Psoas muscle (tissue), 8 donors: ENCODE measurements around the gene RIN3. TPM values are rescaled to one million over a fixed set of nuclear protein-coding genes. Genes with fewer than 3 reads are reported as not detected.

ENCODE experiments used
- ATAC-seq, 4 donors: fragments of 200-7000 bp; cut with Tn5 transposase; one replicate each; pipeline ENCODE4 v1.9.1; 2020; ENCODE audit warnings: moderate library complexity in 3 of 4, mild to moderate bottlenecking in 2 of 4
- DNase-seq, 2 donors: peaks; one replicate each; pipeline ENCODE4 v3.0.0-alpha.2; 2020
- H3K27ac ChIP-seq: fragments of 200-600 bp; one replicate; pipeline ENCODE4 v1.8.0; 2022
- H3K27me3 ChIP-seq, 3 donors: fragments of 200-600 bp in 1 of 3; one replicate each; pipeline versions ENCODE4 v1.6.1 to v1.8.0; 2013 to 2022; ENCODE audit warnings: low read length in 2 of 3, mild to moderate bottlenecking in 2 of 3, moderate library complexity in 1 of 3; ENCODE audit not compliant: insufficient read depth in 3 of 3
- H3K36me3 ChIP-seq, 2 donors: fragments of 200-600 bp in 1 of 2; one replicate each; pipeline versions ENCODE4 v1.6.1 to v1.8.0; 2013 to 2022; ENCODE audit warnings: low read depth in 1 of 2, mild to moderate bottlenecking in 1 of 2, moderate library complexity in 1 of 2; ENCODE audit not compliant: insufficient read depth in 1 of 2
- H3K4me1 ChIP-seq: fragments of 200-600 bp; one replicate; pipeline ENCODE4 v1.8.0; 2022
- H3K4me3 ChIP-seq: fragments of 200-600 bp; one replicate; pipeline ENCODE4 v1.8.0; 2022; ENCODE audit warnings: mild to moderate bottlenecking
- H3K9me3 ChIP-seq: fragments of 200-600 bp; one replicate; pipeline ENCODE4 v1.8.0; 2022
- WGBS, 3 donors: extraction: QIAGEN DNeasy Blood & Tissue Kit; methylation state at CpG; one replicate each; pipeline versions ENCODE4 v1.1.6 to v1.1.7; 2013; 5-methylcytosine and 5-hydroxymethylcytosine counted together
- intact Hi-C, 2 donors: fragments of 100-400 bp; cut with DNase I; formaldehyde crosslinking; loops; one replicate each; pipeline versions ENCODE4 v1.11.0 to v1.14.2; 2022
- polyA plus RNA-seq, 3 donors: library from polyadenylated mRNA; stranded (reverse); fragments of 200-250 nt; gene quantifications; one replicate each; pipeline ENCODE4 v1.2.3, GENCODE V29; 2013
- total RNA-seq, 4 donors: library from RNA; stranded (reverse); fragmentation: NEBNext Ultra II Directional in 2 of 4; extraction: Animal tissue kit (Norgen Biotek cat#: 25700) in 2 of 4; gene quantifications; one replicate each; pipeline versions ENCODE4 v1.2.1 to v1.2.4, GENCODE V29; 2021 to 2023
- TF ChIP-seq, protein P1 (sequence below): fragments of 200-600 bp; IDR thresholded peaks from one replicate; pipeline ENCODE4 v1.8.0; 2022; ENCODE audit warnings: antibody characterized with exemption
- donor health status: healthy with polysubstance abuse.
- donor health status: DM: no; HTN: no; CAD: no; lungs with moderate emphysema.
- donor health status: Bipolar disorder and iron deficiency.
- donor health status: healthy.
- donor health status: DM: yes; HTN: yes; CAD: no.
- donor health status: DM: no; HTN: no; CAD: no.
- donor health status: DM: no; HTN: no; CAD: no.
- donor health status: DM: yes; HTN: yes; CAD: no.

Gene RIN3
- total and polyA plus RNA-seq, 7 donors = 1.2 to 8.7 (median 3.8) TPM

DNA sequence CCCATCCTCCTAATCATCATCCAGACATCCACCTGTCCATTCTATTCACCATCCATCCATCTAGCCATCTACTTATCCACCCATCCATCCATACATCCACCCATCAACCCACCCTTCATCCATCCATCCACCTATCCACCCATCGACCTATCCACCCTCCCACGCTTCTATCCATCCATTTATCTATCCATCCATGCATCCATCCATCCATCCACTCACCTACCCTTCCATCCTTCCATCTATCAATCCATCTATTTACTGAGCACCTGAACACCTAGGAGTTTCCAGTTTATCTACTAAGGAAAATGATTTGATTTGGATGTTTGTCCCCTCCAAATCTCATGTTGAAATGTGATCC lies 7.5 kb downstream of the RIN3 start:
- no peak overlapping the region for H3K27ac ChIP-seq
- no peaks in the 10 kb centered on the region for H3K9me3 ChIP-seq
- H3K4me3 ChIP-seq = no peak overlapping the region
- TF ChIP-seq, protein P1, sequence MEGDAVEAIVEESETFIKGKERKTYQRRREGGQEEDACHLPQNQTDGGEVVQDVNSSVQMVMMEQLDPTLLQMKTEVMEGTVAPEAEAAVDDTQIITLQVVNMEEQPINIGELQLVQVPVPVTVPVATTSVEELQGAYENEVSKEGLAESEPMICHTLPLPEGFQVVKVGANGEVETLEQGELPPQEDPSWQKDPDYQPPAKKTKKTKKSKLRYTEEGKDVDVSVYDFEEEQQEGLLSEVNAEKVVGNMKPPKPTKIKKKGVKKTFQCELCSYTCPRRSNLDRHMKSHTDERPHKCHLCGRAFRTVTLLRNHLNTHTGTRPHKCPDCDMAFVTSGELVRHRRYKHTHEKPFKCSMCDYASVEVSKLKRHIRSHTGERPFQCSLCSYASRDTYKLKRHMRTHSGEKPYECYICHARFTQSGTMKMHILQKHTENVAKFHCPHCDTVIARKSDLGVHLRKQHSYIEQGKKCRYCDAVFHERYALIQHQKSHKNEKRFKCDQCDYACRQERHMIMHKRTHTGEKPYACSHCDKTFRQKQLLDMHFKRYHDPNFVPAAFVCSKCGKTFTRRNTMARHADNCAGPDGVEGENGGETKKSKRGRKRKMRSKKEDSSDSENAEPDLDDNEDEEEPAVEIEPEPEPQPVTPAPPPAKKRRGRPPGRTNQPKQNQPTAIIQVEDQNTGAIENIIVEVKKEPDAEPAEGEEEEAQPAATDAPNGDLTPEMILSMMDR = no peak
- peaks cover 0 to 2% (median 0%) of the 10 kb centered on the region in 3 donors for H3K27me3 ChIP-seq
- 92 to 95% (median 92%) methylated on average over 2 of the region's 2 CpGs for WGBS, 3 donors
- H3K36me3 ChIP-seq = no peaks in the 10 kb centered on the region
- intact Hi-C loops = no loop called here
- no peak for DNase-seq
- ATAC-seq = no peak
- no peaks in the 10 kb centered on the region for H3K4me1 ChIP-seq

DNA sequence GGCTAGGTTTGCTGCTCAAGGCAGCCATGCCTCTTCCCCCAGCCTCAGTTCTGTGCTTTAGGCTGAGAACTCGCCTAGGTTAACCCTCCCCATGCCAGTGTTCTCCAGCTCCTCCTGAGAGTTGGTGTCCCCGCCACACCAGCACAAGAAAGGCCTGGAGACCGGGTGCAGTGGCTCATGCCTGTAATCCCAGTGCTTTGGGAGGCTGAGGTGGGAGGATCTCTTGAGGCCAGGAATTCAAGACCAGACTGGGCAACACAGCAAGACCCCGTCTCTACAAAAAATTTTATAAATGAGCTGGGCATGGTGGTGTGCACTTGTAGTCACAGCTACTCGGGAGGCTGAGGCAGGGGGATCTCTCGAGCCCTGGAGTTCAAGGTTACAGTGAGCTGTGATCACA lies 10.2 kb downstream of the RIN3 start:
- H3K36me3 ChIP-seq = no peaks in the 10 kb centered on the region
- intact Hi-C loops = no loop called here
- no peaks in the 10 kb centered on the region for H3K9me3 ChIP-seq
- DNase-seq = no peak
- WGBS, 3 donors = 89 to 93% (median 91%) methylated on average over 6 of the region's 6 CpGs
- H3K4me3 ChIP-seq = no peak overlapping the region
- no peaks in the 10 kb centered on the region for H3K4me1 ChIP-seq
- H3K27ac ChIP-seq = no peak overlapping the region
- no peak for ATAC-seq
- H3K27me3 ChIP-seq = peaks cover 0 to 2% (median 0%) of the 10 kb centered on the region in 3 donors
- TF ChIP-seq, protein P1 = no peak

DNA sequence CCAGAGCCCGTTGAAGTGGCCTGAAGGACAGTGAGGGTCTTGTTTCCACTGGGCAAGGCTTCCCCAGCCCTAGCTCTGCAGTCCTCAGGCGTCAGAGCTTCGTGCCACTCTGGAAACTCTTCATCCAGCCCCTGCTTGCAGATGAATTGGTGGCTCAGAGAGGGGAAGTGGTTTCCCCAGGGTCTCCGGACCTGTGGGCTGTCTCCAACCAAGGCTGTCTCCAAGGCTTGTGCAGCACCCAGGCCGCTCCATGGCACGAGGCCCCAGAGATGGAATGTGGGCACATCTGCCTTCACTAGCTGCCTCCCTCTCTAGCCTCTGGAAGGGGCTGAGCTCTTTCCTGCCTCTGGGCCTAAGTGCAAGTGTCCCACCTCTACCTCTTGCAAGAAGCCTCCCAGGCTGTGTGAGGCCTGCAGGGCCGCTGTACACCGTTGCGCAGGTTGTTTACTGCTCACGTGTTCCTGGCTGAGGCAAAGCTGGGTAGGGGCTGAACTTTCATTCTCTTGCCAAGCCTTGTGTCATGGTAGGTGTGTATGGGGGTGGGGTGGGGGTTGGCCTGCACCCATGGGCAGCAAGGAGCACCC lies 11.1 kb downstream of the RIN3 start:
- Histone ChIP-seq H3K4me1 (no peaks in the 10 kb centered on the region), H3K27me3 (peaks cover 0 to 2% (median 0%) of the 10 kb centered on the region in 3 donors), H3K27ac (no peak overlapping the region), H3K4me3 (no peak overlapping the region), H3K36me3 (no peaks in the 10 kb centered on the region), H3K9me3 (no peaks in the 10 kb centered on the region)
- intact Hi-C loops = no loop called here
- TF ChIP-seq, protein P1 = no peak
- WGBS, 3 donors = 58 to 73% (median 67%) methylated on average over 10 of the region's 10 CpGs
- ATAC-seq (no peak), DNase-seq (no peak)

DNA sequence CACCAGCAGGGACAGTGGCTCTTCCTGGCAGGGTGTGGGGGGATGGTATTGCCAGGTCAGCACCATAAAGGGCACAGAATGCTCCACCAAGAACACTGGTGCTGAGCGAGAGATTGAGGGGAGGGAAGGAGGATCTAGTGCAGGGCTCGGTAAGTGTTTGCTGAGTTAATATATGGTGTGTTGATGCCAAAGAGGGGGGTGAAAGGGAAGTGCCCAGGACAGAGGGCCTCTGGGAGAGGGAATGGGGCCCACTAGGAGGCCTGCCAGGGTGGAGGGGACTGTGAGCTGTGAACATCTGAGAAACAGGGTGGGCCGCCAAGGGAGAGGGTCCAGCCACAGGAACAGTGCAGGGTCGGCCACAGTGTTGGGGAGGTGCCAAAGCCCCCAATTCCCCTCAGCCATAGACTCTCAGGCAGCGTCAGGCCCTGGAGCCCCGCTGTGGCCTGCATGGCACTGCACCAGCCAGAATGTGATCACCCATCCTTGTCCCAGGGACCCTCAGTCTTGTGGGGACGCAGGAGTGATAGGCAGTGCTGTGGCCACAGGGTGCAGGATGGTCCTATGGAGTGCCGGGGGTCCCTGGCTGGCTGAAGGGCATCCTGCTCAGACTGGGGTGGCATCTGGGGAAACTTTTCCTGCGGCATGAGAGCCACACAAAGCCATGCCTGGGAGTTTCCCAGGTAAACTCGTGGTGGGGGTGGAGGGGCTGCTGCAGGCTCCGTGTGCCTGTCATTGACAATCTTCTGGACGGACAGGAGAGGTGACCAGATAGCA lies 11.9 kb downstream of the RIN3 start:
- Histone ChIP-seq H3K9me3 (no peaks in the 10 kb centered on the region), H3K4me1 (no peaks in the 10 kb centered on the region), H3K27me3 (peaks cover 0 to 2% (median 0%) of the 10 kb centered on the region in 3 donors), H3K27ac (no peak overlapping the region), H3K4me3 (no peak overlapping the region), H3K36me3 (no peaks in the 10 kb centered on the region)
- TF ChIP-seq, protein P1 = no peak
- no peak for DNase-seq
- no peak for ATAC-seq
- intact Hi-C loops = no loop called here
- 79 to 85% (median 82%) methylated on average over 12 of the region's 12 CpGs for WGBS, 3 donors
